HepG2 (cell line): Measurements from ENCODE around the gene KREMEN1. TPM values are rescaled to one million over a fixed set of nuclear protein-coding genes. Genes with fewer than 3 reads are reported as not detected.

Experiments used
- ATAD3A ChIP-seq: sonication (generic); formaldehyde crosslinking; IDR thresholded peaks from 2 replicates; pipeline ENCODE4 v1.4.0; 2020; ENCODE audit warnings: missing genetic modification reagents
- CTCF ChIP-seq: sonication (generic); formaldehyde crosslinking; IDR thresholded peaks from 2 replicates; pipeline ENCODE4 v1.5.0; 2020; ENCODE audit warnings: mild to moderate bottlenecking, missing genetic modification reagents, moderate library complexity
- DR1 ChIP-seq: sonication (generic); formaldehyde crosslinking; IDR thresholded peaks from 2 replicates; pipeline ENCODE4 v1.8.0; 2021; ENCODE audit warnings: mild to moderate bottlenecking, missing genetic modification reagents, inconsistent platforms
- EED ChIP-seq: sonication (generic); formaldehyde crosslinking; IDR thresholded peaks from 2 replicates; pipeline ENCODE4 v1.5.0; 2020; ENCODE audit warnings: mild to moderate bottlenecking, missing genetic modification reagents
- ETV5 ChIP-seq: IDR thresholded peaks from 2 replicates; pipeline ENCODE4 v1.6.1; 2018; ENCODE audit warnings: missing biosample characterization, missing genetic modification reagents, inconsistent platforms, borderline replicate concordance
- GATAD2A ChIP-seq: IDR thresholded peaks from 2 replicates; pipeline ENCODE4 v1.6.1; 2016
- KLF11 ChIP-seq: IDR thresholded peaks from 2 replicates; pipeline ENCODE4 v1.6.1; 2016; ENCODE audit warnings: missing compliant biosample characterization
- KLF16 ChIP-seq, 2 experiments: sonication (generic) in 1 of 2; formaldehyde crosslinking in 1 of 2; IDR thresholded peaks; 2 replicates each; pipeline versions ENCODE4 v1.6.1 to v1.8.0; 2016 to 2023; ENCODE audit warnings: missing genetic modification reagents in 2 of 2, missing compliant biosample characterization in 1 of 2
- NCOA2 ChIP-seq: sonication (generic); formaldehyde crosslinking; IDR thresholded peaks from 2 replicates; pipeline ENCODE4 v1.8.0; 2022; ENCODE audit warnings: inconsistent platforms
- NR3C1 ChIP-seq: sonication (generic); formaldehyde crosslinking; IDR thresholded peaks from 2 replicates; pipeline ENCODE4 v1.4.0; 2020; ENCODE audit warnings: missing genetic modification reagents
- SAP130 ChIP-seq: IDR thresholded peaks from 2 replicates; pipeline ENCODE4 v1.6.1; 2016; ENCODE audit warnings: low read depth
- STAT5B ChIP-seq: sonication (generic); formaldehyde crosslinking; IDR thresholded peaks from 2 replicates; pipeline ENCODE4 v1.4.0; 2020; ENCODE audit warnings: missing genetic modification reagents
- TBX2 ChIP-seq: sonication (generic); formaldehyde crosslinking; IDR thresholded peaks from 2 replicates; pipeline ENCODE4 v1.5.0; 2020; ENCODE audit warnings: missing genetic modification reagents, mild to moderate bottlenecking, borderline replicate concordance
- ZFP41 ChIP-seq: sonication (generic); formaldehyde crosslinking; IDR thresholded peaks from 2 replicates; pipeline ENCODE4 v1.4.0; 2020; ENCODE audit warnings: mild to moderate bottlenecking, missing genetic modification reagents, borderline replicate concordance
- ZFY ChIP-seq: sonication (generic); formaldehyde crosslinking; IDR thresholded peaks from 2 replicates; pipeline ENCODE4 v1.4.0; 2020; ENCODE audit warnings: missing genetic modification reagents
- ZNF12 ChIP-seq: sonication (generic); formaldehyde crosslinking; IDR thresholded peaks from 2 replicates; pipeline ENCODE4 v1.5.0; 2020; ENCODE audit warnings: missing genetic modification reagents
- ZNF614 ChIP-seq: IDR thresholded peaks from 2 replicates; pipeline ENCODE4 v1.6.1; 2018; ENCODE audit warnings: missing biosample characterization, missing genetic modification reagents, inconsistent platforms, borderline replicate concordance
- ZNF674 ChIP-seq: sonication (generic); formaldehyde crosslinking; IDR thresholded peaks from 2 replicates; pipeline ENCODE4 v1.5.0; 2020; ENCODE audit warnings: low read depth, mild to moderate bottlenecking, missing genetic modification reagents
- ZNF891 ChIP-seq: sonication (generic); formaldehyde crosslinking; IDR thresholded peaks from 2 replicates; pipeline ENCODE4 v1.5.0; 2020; ENCODE audit warnings: mild to moderate bottlenecking, missing genetic modification reagents
- polyA plus RNA-seq, 8 experiments: library from polyadenylated mRNA; depleted of rRNA in 3 of 8; stranded (reverse) in 7 of 8; unstranded in 1 of 8; fragments of >200 nt; fragmentation: Illumina TruSeq in 4 of 8; extraction: Trizol in 4 of 8; gene quantifications; 2 replicates each; pipeline versions ENCODE4 v1.2.1 to v1.2.3, GENCODE V29; 2011 to 2016; ENCODE audit warnings: low read depth in 4 of 8, missing spikeins in 1 of 8, mixed read lengths in 1 of 8; ENCODE audit not compliant: insufficient read depth in 1 of 8
- total RNA-seq, 5 experiments: library from RNA; depleted of rRNA; stranded (reverse); fragments of >200 nt; fragmentation: Illumina TruSeq; extraction: Trizol; gene quantifications; 2 replicates each; pipeline ENCODE4 v1.2.3, GENCODE V29; 2016; ENCODE audit warnings: low read depth in 1 of 5
- TF ChIP-seq, protein P1 (sequence below): sonication (generic); formaldehyde crosslinking; IDR thresholded peaks from 2 replicates; pipeline ENCODE4 v1.8.1; 2023; ENCODE audit warnings: mild to moderate bottlenecking, inconsistent platforms, moderate library complexity, missing genetic modification reagents, borderline replicate concordance
- TF ChIP-seq, protein P2 (sequence below): sonication (generic); formaldehyde crosslinking; IDR thresholded peaks from 2 replicates; pipeline ENCODE4 v1.4.0; 2020; ENCODE audit warnings: missing genetic modification reagents, mild to moderate bottlenecking, borderline replicate concordance

The KREMEN1 gene
- total and polyA plus RNA-seq, 2 of the 13 experiments (the other 11 are each of a cell fraction or from before 2014, with no cell fraction given), result 9.8 to 13.8 TPM

DNA sequence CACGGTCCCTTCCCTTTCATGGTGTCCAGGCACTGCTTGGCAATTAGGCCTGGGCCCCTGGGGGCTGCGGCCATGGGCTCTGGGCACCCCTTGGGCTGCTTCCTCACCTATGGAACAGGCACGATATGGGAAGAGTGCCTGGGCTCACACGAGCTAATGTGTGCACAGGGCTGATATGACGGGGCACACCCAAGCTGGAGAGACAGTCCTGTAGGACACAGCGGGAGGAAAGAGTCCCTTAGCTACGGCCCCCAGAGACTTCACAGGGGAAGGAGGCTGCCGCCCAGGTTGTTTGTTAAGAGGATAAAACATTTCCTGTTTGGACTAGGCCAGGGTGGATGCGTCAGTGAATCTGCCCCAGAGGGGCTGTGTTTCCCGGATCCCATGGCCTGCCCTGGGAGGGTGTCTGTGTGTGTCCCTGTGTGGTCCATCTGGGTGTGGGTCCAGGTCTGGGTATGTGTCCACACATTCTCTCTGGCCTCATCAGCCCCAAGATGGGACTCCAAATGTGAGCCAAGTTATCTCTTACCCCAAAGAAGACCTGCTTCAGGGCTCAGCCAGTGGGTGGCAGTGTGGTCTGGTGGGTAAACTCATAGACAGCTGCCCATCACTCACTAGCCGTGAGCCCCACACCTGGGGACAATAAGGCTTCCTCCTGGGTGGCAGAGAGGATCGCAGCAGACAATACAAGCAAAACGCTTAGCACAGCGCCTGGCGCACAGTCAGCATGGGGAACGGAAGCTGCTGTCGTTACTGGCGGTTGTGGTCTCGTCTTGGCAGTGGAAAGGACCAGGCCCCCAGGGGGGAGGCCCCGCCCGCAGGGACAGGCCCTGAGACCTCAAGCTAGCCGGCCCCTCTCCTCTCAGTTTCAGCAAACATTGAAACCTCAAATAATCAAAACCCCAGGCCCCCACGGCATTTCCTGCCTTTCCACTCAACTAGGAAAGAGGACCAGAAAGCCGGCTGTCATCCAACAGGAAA lies 129.7 kb downstream of the KREMEN1 start (continued):
- TF ChIP-seq ZFP41, result peak; percentile 36; the same call in 1 of the 2 replicates
- no peak for TF ChIP-seq ZFY (CRISPR knock-in tag)
- TF ChIP-seq NCOA2, result no peak
- peak; percentile 50 for TF ChIP-seq SAP130 (CRISPR knock-in tag)
- 0 out of 4 replicates have a peak, but pooled peaks of 1 of the 2 experiments have one; percentile 25 for TF ChIP-seq KLF16 (CRISPR knock-in tag; IDR thresholded peaks at IDR 0.05)
- 0 out of 2 replicates have a peak, but pooled peaks have one; percentile 20 for TF ChIP-seq KLF11 (CRISPR knock-in tag)
- no peak for TF ChIP-seq DR1
- TF ChIP-seq CTCF (CRISPR knock-in tag), result peak; percentile 88
- TF ChIP-seq, protein P1, sequence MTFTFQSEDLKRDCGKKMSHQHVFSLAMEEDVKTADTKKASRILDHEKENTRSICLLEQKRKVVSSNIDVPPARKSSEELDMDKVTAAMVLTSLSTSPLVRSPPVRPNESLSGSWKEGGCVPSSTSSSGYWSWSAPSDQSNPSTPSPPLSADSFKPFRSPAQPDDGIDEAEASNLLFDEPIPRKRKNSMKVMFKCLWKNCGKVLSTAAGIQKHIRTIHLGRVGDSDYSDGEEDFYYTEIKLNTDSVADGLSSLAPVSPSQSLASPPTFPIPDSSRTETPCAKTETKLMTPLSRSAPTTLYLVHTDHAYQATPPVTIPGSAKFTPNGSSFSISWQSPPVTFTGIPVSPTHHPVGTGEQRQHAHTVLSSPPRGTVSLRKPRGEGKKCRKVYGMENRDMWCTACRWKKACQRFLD (CRISPR knock-in tag), result peak; percentile 15; the same call in 1 of the 2 replicates
- TF ChIP-seq STAT5B, result no peak
- peak; percentile 65; the same call in 1 of the 2 replicates for TF ChIP-seq TBX2 (CRISPR knock-in tag)
- TF ChIP-seq ZNF12 (CRISPR knock-in tag), result no peak
- TF ChIP-seq ZNF614 (CRISPR knock-in tag), result 0 out of 2 replicates have a peak, but pooled peaks have one; percentile 31
- peak; percentile 31; the same call in 1 of the 2 replicates for TF ChIP-seq GATAD2A
- TF ChIP-seq NR3C1 (CRISPR knock-in tag), result no peak
- 0 out of 2 replicates have a peak, but pooled peaks have one; percentile 12 for TF ChIP-seq ATAD3A (CRISPR knock-in tag)
- TF ChIP-seq ZNF674 (CRISPR knock-in tag), result no peak
- TF ChIP-seq EED (CRISPR knock-in tag), result peak; percentile 71; the same call in 1 of the 2 replicates
- TF ChIP-seq, protein P2, sequence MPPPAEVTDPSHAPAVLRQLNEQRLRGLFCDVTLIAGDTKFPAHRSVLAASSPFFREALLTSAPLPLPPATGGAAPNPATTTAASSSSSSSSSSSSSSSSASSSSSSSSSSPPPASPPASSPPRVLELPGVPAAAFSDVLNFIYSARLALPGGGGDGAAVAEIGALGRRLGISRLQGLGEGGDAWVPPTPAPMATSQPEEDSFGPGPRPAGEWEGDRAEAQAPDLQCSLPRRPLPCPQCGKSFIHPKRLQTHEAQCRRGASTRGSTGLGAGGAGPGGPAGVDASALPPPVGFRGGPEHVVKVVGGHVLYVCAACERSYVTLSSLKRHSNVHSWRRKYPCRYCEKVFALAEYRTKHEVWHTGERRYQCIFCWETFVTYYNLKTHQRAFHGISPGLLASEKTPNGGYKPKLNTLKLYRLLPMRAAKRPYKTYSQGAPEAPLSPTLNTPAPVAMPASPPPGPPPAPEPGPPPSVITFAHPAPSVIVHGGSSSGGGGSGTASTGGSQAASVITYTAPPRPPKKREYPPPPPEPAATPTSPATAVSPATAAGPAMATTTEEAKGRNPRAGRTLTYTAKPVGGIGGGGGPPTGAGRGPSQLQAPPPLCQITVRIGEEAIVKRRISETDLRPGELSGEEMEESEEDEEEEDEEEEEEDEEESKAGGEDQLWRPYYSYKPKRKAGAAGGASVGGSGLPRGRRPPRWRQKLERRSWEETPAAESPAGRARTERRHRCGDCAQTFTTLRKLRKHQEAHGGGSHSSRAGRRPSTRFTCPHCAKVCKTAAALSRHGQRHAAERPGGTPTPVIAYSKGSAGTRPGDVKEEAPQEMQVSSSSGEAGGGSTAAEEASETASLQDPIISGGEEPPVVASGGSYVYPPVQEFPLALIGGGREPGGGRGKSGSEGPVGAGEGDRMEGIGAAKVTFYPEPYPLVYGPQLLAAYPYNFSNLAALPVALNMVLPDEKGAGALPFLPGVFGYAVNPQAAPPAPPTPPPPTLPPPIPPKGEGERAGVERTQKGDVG (CRISPR knock-in tag), result 0 out of 2 replicates have a peak, but pooled peaks have one; percentile 7
- TF ChIP-seq ZNF891 (CRISPR knock-in tag), result 0 out of 2 replicates have a peak, but pooled peaks have one; percentile 20
- peak; percentile 24; the same call in 1 of the 2 replicates for TF ChIP-seq ETV5 (CRISPR knock-in tag)
